ENCODE measurements around the gene HLA-C.
"Not testable (repeated sequence)": the region's sequence is repeated elsewhere in the genome, so short reads cannot be mapped to it uniquely, and the experiment has no call there.

The HLA-C gene

GRCh38 chr6:31271641-31272357, at the start of gene HLA-C:
Gene HLA-C, minus strand, starts transcription at chr6:31272092. Its CDS starts 21 bp downstream, at chr6:31272071.
- peak; percentile 95 for DNase-seq

- no peak for DNase-seq
These were observed 49.3 kb upstream of the HLA-C start for GRCh38 chr6:31321005-31321707.

- DNase-seq, result no peak
These were observed 45.1 kb upstream of the HLA-C start for GRCh38 chr6:31317036-31317435.

GRCh38 chr6:31309641-31310040, 37.7 kb upstream of the HLA-C start:
- DNase-seq, result no peak

- no peak for DNase-seq
These were observed 36.9 kb upstream of the HLA-C start for GRCh38 chr6:31308845-31309175.

- no peak for DNase-seq
These were observed 36.4 kb upstream of the HLA-C start for GRCh38 chr6:31308050-31308844.

- DNase-seq, result no peak
These were observed 35.8 kb upstream of the HLA-C start for GRCh38 chr6:31307669-31308049.

GRCh38 chr6:31305703-31306219, 33.9 kb upstream of the HLA-C start:
- DNase-seq, result no peak

GRCh38 chr6:31304683-31305082, 32.8 kb upstream of the HLA-C start:
- DNase-seq, result no peak

- DNase-seq, result no peak
These were observed 28.9 kb upstream of the HLA-C start for GRCh38 chr6:31300797-31301196.

GRCh38 chr6:31299947-31300346, 28.1 kb upstream of the HLA-C start:
- DNase-seq, result no peak

GRCh38 chr6:31299511-31299910, 27.6 kb upstream of the HLA-C start:
- DNase-seq, result no peak

- DNase-seq, result no peak
These were observed 22.2 kb upstream of the HLA-C start for GRCh38 chr6:31294056-31294455.

GRCh38 chr6:31293343-31293742, 21.5 kb upstream of the HLA-C start:
- DNase-seq, result peak; percentile 47

- no peak for DNase-seq
These were observed 17.9 kb upstream of the HLA-C start for GRCh38 chr6:31289788-31290187.

GRCh38 chr6:31287619-31288018, 15.7 kb upstream of the HLA-C start:
- no peak for DNase-seq

GRCh38 chr6:31285982-31286381, 14.1 kb upstream of the HLA-C start:
- DNase-seq, result no peak

- DNase-seq, result no peak
These were observed 13.6 kb upstream of the HLA-C start for GRCh38 chr6:31285486-31285885.

GRCh38 chr6:31279647-31280046, 7.8 kb upstream of the HLA-C start:
- not testable (repeated sequence) for DNase-seq

- DNase-seq, result no peak
These were observed 1.1 kb upstream of the HLA-C start for GRCh38 chr6:31272836-31273626.

GRCh38 chr6:31272436-31272835, 544 bp upstream of the HLA-C start:
- DNase-seq, result no peak

- peak; percentile 60 for DNase-seq
These were observed 878 bp downstream of the HLA-C start for GRCh38 chr6:31270788-31271640.
